ENCODE measurements around the gene CNPY2.
A peak's percentile ranks its signal among the peaks of the same experiment; 100 is the strongest.
"Not testable (repeated sequence)": the region's sequence is repeated elsewhere in the genome, so short reads cannot be mapped to it uniquely, and the experiment has no call there.

The CNPY2 gene

DNA sequence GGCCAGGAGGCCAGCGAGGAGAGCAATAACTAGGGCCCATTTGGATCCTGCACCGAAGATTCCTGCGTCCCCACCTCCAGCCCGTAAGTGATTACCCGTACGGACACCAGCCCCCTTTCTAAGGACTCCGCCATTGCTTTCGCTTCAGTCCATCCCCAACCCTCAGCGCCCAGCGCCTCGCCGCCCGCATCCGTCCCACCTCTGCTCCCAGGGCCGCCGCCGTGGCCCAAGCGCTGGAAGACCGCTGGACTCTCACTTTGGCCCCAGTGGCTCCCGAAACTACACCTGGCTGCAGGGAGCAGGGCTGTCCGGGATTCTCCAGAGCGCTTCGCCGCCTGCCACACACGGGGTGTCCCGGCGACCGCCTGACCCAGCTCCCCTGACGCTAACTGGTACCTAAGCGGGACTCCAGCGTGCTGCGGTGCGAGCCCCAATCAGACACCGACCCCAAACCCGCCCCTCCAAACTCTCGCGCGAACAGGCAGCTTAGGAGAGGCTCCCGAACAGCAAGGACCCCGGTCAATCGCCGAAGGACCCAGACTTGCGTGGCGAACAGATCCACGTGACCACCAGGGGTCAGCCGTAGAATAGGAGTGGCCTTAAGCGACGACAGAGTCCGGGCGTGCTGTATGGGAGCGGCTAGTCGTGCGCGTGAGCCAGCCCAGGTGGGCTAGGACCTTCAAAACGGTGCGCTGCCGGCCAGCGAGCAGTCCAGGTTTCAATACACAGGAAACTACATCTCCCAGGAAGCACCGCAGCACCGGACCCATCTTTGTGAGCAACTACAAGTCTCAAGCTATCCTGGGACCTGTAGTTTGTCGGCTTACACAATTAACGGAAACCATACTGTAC lies at the start of gene CNPY2:
Gene CNPY2, minus strand, starts transcription at position 367 of the 852 bp plus-strand sequence. CDS start 771 bp downstream, outside the sequence.
- FAIRE-seq: peak; percentile 62

DNA sequence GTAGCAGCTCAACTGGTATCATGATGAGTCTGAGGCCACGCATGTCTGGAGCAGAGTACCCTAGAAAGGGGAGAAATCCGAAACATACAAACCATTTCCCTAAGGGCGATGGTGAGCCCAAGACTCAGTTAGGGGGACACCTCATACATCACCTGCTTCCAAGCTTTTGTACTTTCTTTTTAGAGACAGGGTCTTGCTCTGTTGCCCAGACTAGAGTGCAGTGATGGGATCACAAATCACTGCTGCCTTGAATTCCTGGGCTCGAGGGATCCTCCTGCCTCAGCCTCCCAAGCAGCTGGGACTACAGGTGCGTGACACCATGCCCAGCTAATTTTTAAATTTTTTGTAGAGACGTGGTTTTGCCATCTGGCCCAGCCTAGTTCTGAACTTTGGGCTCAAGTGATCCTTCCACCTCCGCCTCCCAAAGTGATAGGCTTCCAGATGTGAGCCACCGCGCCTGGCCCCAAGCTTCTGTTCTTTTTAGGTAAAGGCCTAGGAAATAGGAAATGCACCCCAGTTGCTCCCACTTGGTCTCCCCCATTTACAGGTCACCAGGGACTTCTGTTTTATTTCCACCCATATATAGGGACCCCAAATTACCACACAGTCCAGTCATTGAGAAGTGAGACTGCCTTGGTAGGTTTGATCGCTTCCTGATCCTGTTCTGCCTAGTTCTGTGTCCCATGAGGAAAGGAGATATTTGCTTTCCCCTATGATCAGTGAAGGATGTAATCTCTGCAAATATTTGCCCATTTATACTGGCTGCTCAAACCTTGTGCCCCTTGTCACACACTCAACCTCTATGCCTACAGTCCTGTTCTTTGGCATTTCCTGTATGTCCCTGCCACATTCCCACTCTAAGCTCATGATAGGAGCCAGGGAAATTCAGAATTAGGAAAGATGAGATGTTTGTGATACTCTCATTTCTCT lies 46.6 kb upstream of the CNPY2 start, which contains the start of gene APOF:
Gene APOF, minus strand, starts transcription at position 728 of the 930 bp plus-strand sequence. Its CDS starts 112 bp downstream, at position 616.
- no peak for FAIRE-seq

DNA sequence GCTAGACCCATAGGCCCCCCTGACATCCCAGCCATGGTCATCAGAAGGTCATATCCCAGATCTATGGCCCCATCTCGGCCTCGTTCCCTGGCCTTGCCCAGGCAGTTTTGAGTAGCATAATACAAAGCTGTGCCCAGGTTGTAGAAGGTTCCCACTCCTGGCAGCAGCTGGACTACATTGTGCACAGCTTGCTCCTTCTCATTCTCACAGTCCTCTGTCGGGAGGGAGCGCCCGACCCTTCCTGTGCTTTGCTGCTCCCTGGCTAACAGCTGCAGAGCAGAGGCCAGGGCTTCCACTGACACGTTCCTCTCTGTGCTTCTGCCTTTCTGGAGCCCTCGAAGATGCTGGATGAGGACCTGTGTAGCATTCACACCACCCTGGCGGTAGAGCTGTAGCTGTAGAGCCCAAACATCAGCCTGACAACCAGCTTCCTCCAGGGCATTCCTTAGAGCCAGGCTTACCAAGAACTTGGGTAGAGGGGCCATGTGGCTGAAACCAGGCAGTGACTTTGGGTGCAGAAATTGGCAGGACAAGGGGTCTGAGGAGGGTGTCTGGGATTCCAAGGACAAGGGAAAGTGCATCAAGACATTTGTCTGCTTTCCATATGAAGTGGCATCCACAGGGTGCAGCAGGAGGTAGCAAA lies 45.8 kb upstream of the CNPY2 start:
- no peak for FAIRE-seq

GRCh38 chr12:56359851-56360767 lies 44.3 kb upstream of the CNPY2 start, which contains the start of gene STAT2:
STAT2 (minus strand) TSS chr12:56360107; CDS start chr12:56356571, 3,536 bp downstream.
- FAIRE-seq: peak; percentile 100

DNA sequence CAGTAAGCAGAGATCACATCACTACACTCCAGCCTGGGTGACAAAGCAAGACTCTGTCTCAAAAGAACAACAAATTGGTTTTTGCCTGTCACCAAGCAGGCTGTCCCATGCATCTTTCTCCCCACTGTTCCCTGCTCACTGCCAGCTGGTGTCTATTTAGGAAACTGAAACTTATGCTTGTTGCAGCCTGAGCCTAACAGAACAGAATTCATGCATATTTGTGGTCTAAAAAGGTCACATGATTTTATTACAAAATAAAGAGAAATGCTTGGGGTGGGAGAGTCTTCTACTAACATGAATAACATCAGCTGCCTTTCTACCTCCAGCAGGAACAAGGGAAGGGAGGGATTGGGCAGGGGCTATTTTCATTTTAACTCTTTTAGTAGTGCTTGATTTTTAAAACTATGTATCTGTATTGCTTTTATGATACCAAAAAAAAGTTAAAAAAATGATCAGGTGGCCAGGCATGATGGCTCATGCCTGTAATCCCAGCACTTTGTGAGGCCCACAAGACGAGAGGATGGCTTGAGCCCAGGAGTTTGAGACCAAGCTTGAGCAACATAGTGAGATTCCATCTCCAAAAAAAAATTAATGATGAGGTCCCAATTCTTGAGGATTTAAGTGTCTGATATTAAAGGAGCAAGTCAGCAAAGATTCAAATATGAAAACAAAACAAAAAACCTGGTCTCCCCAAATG lies 43.2 kb upstream of the CNPY2 start:
- FAIRE-seq: no peak

DNA sequence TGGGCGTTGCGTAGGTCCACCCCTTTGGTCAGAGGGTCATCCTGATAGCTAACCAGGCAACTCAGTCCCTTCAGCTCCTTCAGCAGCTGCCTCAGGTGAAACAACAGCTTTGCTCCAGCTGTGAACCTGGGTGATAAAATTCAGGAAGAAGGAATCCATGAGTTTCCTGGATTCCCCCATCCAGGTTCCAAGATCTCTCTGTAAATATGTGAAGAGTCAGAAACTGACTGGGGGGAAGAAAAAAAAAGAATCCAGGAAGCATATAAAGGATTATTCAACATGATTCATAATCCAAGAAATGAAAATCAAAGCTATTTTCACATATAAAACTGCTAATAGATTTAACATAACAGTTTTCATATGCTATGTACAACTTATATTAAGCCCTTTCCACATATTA lies 35.5 kb upstream of the CNPY2 start:
- no peak for FAIRE-seq

DNA sequence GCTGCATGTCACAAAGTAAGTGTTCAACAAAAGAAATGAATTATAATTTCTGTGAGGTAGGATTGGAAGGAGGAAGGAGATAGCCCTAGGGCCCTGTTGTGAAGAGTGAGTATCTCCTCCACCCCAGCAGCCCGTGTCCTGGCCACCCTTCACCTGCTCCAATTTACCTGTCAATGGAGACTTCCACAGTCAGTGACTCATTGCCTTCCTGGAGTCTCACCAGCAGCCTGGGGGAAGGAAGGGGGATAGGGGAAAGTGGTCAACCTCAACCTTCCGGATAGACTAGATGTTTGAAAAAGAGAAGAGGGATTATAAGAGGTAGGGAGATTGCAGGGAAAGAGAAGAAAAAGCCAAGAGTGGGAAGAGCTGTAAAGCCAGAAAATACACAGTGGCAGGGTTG lies 34.9 kb upstream of the CNPY2 start:
- no peak for FAIRE-seq

DNA sequence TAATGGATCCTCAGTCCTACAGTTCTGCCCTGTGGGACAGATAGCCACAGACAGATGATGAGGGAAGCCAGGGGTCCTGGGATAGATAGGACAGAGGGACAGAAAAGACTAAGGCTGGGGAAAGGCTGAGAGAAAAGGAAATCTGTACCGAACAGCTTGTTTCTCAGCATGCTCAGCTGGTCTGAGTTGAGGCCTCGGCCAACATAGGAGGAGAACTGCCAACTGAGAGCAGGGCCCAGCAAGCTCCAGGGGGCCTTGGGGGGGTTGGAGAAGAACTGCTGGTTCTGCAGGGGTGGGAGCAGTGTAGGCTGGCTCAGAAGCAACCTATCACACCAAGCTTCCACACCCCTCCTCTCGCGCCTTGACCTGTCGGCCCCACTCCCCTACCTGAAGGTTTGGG lies 33.0 kb upstream of the CNPY2 start:
- FAIRE-seq: no peak

DNA sequence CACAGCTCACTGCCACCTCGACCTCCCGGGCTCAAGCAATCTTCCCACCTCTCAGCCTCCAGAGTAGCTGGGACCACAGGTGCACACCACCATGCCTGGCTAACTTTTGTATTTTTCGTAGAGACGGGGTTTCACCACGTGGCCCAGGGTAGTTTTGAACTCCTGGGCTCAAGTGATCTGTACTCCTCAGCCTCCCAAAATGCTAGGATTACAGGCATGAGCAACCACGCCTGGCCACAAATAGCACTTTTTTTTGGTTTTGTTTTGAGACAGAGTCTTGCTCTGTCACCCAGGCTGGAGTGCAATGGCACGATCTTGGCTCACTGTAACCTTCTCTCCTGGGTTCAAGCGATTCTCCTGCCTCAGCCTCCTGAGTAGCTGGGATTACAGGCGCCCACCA lies 31.5 kb upstream of the CNPY2 start:
- FAIRE-seq: not testable (repeated sequence)

DNA sequence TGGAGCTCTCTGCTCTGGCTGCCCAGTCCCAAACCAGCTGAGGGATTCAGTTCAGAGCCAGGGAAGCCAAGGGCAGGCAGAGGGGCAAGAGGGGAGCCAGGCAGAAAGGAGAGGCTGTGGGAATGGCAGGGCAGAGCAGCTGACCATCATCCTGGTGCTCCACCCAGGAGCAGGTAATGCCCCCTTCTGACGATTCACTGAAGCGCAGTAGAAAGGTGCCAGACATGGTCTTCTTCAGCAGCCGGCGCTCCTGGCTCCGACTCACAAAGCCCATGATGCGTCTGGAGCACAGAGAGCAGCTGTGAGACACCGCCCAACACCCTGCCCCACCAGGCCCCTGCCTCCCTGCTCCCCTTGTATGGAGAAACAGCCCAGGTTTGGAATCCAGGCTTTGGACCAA lies 30.9 kb upstream of the CNPY2 start:
- no peak for FAIRE-seq

- FAIRE-seq: not testable (repeated sequence)
Measured at GRCh38 chr12:56342290-56342689, 26.5 kb upstream of the CNPY2 start.

DNA sequence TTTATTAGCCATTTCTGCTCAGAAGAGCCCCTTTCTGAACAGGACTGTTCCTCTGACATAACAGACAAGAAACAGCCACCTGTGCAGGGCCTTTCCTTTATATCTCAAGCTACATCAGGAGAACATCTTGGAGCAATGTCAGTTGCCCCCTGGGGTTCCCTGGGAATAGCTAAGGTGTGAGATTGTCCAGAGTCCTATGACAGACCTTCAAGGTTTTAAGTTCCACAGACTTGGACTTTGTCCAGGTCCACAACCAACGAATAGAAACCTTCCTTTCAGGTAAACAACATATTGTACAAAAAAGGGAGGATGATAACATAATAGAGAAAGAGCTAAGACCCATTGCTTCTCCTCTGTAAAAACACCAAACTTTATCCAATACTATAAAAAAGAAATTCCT lies 25.8 kb upstream of the CNPY2 start:
- no peak for FAIRE-seq

DNA sequence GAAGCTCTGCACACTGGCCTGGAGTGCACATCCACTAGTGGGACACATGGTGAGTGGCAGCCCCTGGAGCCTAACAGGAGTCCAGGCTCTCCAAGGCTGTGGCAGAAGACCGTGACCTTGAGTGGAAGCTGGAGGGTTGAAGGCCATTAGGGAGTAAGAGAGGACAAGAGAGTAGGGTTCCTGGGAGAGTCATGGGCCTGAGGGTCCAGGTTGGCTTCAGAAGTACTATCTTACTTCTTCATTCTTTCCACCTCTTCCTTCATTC lies 23.3 kb upstream of the CNPY2 start:
- FAIRE-seq: no peak

- no peak for FAIRE-seq
Measured at GRCh38 chr12:56338308-56339157, 22.7 kb upstream of the CNPY2 start, which contains the start of gene IL23A. IL23A (plus strand) TSS chr12:56338884; CDS start chr12:56339045, 161 bp downstream.

- no peak for FAIRE-seq
Measured at GRCh38 chr12:56337753-56338251, 22.0 kb upstream of the CNPY2 start.

GRCh38 chr12:56336361-56337167 lies 20.8 kb upstream of the CNPY2 start:
- FAIRE-seq: no peak

- FAIRE-seq: not testable (repeated sequence)
Measured at GRCh38 chr12:56335527-56335926, 19.7 kb upstream of the CNPY2 start.

DNA sequence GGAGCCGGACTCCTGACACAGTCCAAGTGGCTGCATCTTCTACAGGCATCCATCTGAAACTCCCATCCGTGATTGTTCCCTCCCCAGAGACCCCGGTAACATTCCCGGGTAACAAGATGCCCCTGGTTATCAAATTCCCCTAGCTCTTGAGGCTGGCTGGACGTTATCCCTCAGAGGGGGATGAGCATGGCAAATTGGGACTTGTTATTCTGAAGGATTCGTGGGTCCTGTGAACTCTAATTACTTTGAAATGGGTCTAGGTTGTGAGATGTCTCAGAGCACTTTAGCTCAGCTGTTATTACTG lies 18.7 kb upstream of the CNPY2 start:
- FAIRE-seq: no peak
